A172 (cell line): Measurements from ENCODE around the gene MAST1. TPM values are rescaled to one million over a fixed set of nuclear protein-coding genes. Genes with fewer than 3 reads are reported as not detected.
"Not testable (repeated sequence)": the region's sequence is repeated elsewhere in the genome, so short reads cannot be mapped to it uniquely, and the experiment has no call there.

Experiments used
- DNase-seq: peaks from one replicate; pipeline ENCODE4 v3.0.0-alpha.2; 2015; ENCODE audit warnings: low spot score
- total RNA-seq: library from RNA; depleted of rRNA; stranded (reverse); fragments of >200 nt; shearing (Covaris generic); gene quantifications from 2 replicates; pipeline ENCODE4 v1.2.3, GENCODE V29; 2014

MAST1 gene
- total RNA-seq, 1 experiment from 2014 or later: 1.3 TPM

GRCh38 chr19:12800923-12801465 lies 37.3 kb upstream of the MAST1 start:
- no peak for DNase-seq

- DNase-seq: no peak
Measured at GRCh38 chr19:12801466-12802266, 36.6 kb upstream of the MAST1 start, which contains the start of the genes PRDX2 and THSD8. TSS of gene PRDX2 (minus strand) at chr19:12801800. CDS start at chr19:12801261, 539 bp downstream. TSS of gene THSD8 (plus strand) at chr19:12802069. CDS start at chr19:12802072, 3 bp downstream.

- DNase-seq: no peak
Measured at GRCh38 chr19:12802267-12803106, 35.8 kb upstream of the MAST1 start.

- DNase-seq: no peak
Measured at GRCh38 chr19:12804051-12804450, 34.3 kb upstream of the MAST1 start.

- peak; percentile 81 for DNase-seq
Measured at GRCh38 chr19:12806242-12807081, 31.9 kb upstream of the MAST1 start, which contains the start of gene RNASEH2A. TSS of gene RNASEH2A (plus strand) at chr19:12806584. CDS start at chr19:12806674, 90 bp downstream.

GRCh38 chr19:12815088-12815487 lies 23.2 kb upstream of the MAST1 start:
- no peak for DNase-seq

GRCh38 chr19:12817188-12817587 lies 21.1 kb upstream of the MAST1 start:
- not testable (repeated sequence) for DNase-seq

- DNase-seq: not testable (repeated sequence)
Measured at GRCh38 chr19:12817810-12818209, 20.5 kb upstream of the MAST1 start.

GRCh38 chr19:12821761-12822160 lies 16.6 kb upstream of the MAST1 start:
- peak; percentile 48 for DNase-seq

- peak; percentile 40 for DNase-seq
Measured at GRCh38 chr19:12825254-12826131, 12.8 kb upstream of the MAST1 start.

- DNase-seq: no peak
Measured at GRCh38 chr19:12828494-12828893, 9.8 kb upstream of the MAST1 start.

GRCh38 chr19:12833418-12833737 lies 4.9 kb upstream of the MAST1 start:
- DNase-seq: no peak

GRCh38 chr19:12833738-12834565 lies 4.4 kb upstream of the MAST1 start:
- DNase-seq: no peak

- no peak for DNase-seq
Measured at GRCh38 chr19:12834566-12834943, 3.8 kb upstream of the MAST1 start, which contains the start of gene RTBDN. TSS of gene RTBDN (minus strand) at chr19:12834579. CDS start at chr19:12829979, 4,600 bp downstream.

- DNase-seq: no peak
Measured at GRCh38 chr19:12834976-12835757, 3.1 kb upstream of the MAST1 start.

- DNase-seq: no peak
Measured at GRCh38 chr19:12836529-12836863, 1.8 kb upstream of the MAST1 start.

GRCh38 chr19:12837225-12837624 lies 1.1 kb upstream of the MAST1 start:
- DNase-seq: no peak

- no peak for DNase-seq
Measured at GRCh38 chr19:12838886-12839756, 806 bp downstream of the MAST1 start.
